ENCODE data around the gene SORL1.

Gene SORL1

DNA sequence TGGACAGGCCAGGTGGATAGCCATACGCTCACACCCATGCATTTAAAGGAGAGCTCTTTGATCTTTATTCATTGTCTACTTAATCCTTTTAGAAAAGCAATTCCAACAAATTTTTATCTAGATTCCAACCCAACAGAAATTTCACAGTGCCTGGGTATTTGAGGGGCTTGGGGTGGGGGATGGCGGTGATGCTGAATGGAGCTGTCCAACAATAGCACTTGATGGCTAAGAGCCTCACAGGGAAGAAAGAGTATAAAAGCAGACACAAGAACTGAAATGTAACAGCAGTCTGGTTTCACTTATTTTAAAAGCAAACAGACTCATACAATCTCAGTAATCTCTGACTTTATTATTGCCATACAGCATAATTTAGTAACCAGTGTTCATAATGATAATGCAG lies 102.4 kb downstream of the SORL1 start:
- WGBS, 2 experiments (ENCODE audit: insufficient coverage in 2 of 2), result 83% methylated on average over 1 of the region's 2 CpGs; no CpG with 5 or more reads in 1 of the 2 experiments
- no peak overlapping the region for H3K27ac ChIP-seq (ENCODE audit: low read depth, low read length, severe bottlenecking)
- no peak overlapping the region for H3K4me3 ChIP-seq (ENCODE audit: extremely low read depth, insufficient read depth, low read length, poor library complexity, severe bottlenecking)
- H3K4me1 ChIP-seq (ENCODE audit: control insufficient read depth, insufficient read depth, low read length, poor library complexity, severe bottlenecking), result no peaks in the 10 kb centered on the region
- H3K36me3 ChIP-seq (ENCODE audit: control insufficient read depth, insufficient read depth, low read length), result peaks cover 31% of the 10 kb centered on the region
- no peaks in the 10 kb centered on the region for H3K9me3 ChIP-seq (ENCODE audit: control insufficient read depth, low read length)

DNA sequence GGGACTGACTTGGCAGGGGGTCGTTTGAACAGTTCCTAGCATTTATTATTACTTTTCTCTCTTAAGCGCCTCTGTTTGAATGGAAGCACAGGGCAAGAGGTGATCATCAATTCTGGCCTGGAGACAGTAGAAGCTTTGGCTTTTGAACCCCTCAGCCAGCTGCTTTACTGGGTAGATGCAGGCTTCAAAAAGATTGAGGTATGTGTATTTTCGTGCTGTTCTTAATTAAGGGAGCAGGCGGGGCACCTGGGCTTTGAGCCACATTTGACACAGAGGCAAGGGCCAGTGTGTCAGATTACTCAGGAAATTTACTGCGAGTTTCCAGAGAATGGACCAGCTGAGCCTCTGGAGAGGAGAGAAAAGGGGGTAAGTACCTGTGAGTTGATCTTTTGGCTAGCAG lies 103.0 kb downstream of the SORL1 start:
- peaks cover 28% of the 10 kb centered on the region for H3K36me3 ChIP-seq (ENCODE audit: control insufficient read depth, insufficient read depth, low read length)
- H3K9me3 ChIP-seq (ENCODE audit: control insufficient read depth, low read length), result no peaks in the 10 kb centered on the region
- H3K27ac ChIP-seq (ENCODE audit: low read depth, low read length, severe bottlenecking), result no peak overlapping the region
- WGBS, 2 experiments (ENCODE audit: insufficient coverage in 2 of 2), result 88% methylated on average over 2 to 3 of the region's 5 CpGs
- no peaks in the 10 kb centered on the region for H3K4me1 ChIP-seq (ENCODE audit: control insufficient read depth, insufficient read depth, low read length, poor library complexity, severe bottlenecking)
- no peak overlapping the region for H3K4me3 ChIP-seq (ENCODE audit: extremely low read depth, insufficient read depth, low read length, poor library complexity, severe bottlenecking)

DNA sequence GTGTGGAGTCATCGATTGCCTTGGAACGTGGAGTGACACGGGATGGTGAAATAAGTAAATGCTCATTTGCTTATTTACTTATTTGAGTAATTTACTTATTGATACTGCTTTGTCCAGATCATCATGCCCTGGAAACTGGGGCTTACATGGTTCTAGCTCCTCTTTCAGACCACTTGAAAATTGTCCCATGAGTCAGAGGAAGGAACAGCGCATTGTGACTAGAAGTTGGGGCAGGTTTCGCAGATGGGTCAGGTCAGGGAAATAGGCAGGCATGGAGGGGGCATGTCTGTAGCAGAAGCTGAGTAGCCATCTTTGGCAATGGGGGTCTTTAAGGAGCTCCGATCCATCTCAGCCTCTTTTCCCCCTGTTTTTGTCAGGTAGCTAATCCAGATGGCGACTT lies 104.8 kb downstream of the SORL1 start:
- WGBS, 2 experiments (ENCODE audit: insufficient coverage in 2 of 2), result 92 to 100% methylated on average over 3 to 5 of the region's 7 CpGs
- no peak overlapping the region for H3K4me3 ChIP-seq (ENCODE audit: extremely low read depth, insufficient read depth, low read length, poor library complexity, severe bottlenecking)
- H3K27ac ChIP-seq (ENCODE audit: low read depth, low read length, severe bottlenecking), result no peak overlapping the region
- H3K9me3 ChIP-seq (ENCODE audit: control insufficient read depth, low read length), result no peaks in the 10 kb centered on the region
- peaks cover 22% of the 10 kb centered on the region for H3K36me3 ChIP-seq (ENCODE audit: control insufficient read depth, insufficient read depth, low read length)
- H3K4me1 ChIP-seq (ENCODE audit: control insufficient read depth, insufficient read depth, low read length, poor library complexity, severe bottlenecking), result no peaks in the 10 kb centered on the region

DNA sequence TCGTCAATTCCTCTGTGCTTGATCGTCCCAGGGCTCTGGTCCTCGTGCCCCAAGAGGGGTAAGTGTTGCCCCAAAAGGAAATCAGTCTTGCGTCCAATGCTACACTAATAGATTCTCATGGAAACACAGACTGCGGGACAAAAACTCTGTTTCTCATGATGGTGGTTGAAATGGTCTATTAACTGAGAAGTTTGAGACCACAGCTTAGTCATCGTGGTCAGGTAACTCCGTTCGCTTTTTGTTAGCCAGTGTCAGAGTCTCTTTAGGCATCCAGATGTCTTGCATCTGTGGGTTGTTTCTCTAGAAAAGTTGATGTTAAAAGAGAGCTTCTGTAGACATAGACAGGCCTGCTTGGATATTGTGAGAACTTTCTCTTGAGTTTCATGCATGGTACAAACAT lies 105.2 kb downstream of the SORL1 start:
- Histone ChIP-seq H3K9me3 (ENCODE audit: control insufficient read depth, low read length) (no peaks in the 10 kb centered on the region), H3K4me3 (ENCODE audit: extremely low read depth, insufficient read depth, low read length, poor library complexity, severe bottlenecking) (no peak overlapping the region), H3K4me1 (ENCODE audit: control insufficient read depth, insufficient read depth, low read length, poor library complexity, severe bottlenecking) (no peaks in the 10 kb centered on the region), H3K27ac (ENCODE audit: low read depth, low read length, severe bottlenecking) (no peak overlapping the region), H3K36me3 (ENCODE audit: control insufficient read depth, insufficient read depth, low read length) (peaks cover 22% of the 10 kb centered on the region)
- 93 to 97% methylated on average over 5 to 7 of the region's 8 CpGs for WGBS, 2 experiments (ENCODE audit: insufficient coverage in 2 of 2)

DNA sequence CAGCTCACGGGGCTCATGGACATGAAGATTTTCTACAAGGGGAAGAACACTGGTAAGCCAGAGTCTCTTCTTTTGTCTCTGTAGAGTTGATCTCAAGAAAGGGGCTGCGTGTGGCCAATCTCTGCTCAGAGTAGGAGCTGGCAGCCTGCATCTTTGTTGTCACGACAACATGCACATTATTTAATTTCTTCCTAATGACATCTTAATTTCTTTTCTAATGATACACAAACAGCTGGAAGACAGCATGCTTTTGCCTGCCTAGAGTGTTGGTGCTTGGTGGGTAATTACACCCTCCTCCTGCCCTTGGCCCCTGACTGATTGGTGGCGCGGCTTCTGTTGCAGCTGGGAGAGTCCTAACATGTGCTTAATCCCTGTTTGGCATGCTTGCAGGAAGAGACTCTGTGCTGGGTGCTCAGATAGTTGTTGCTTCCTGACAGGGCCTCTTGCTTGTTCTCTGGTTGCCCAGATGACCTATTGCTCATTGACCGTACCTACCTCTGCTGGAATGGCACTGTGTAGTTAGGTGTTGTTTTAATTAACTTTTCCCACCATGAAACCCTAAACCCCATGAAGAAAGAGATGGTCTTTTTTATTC lies 107.6 kb downstream of the SORL1 start:
- Histone ChIP-seq H3K27ac (ENCODE audit: low read depth, low read length, severe bottlenecking) (no peak overlapping the region), H3K4me3 (ENCODE audit: extremely low read depth, insufficient read depth, low read length, poor library complexity, severe bottlenecking) (no peak overlapping the region), H3K4me1 (ENCODE audit: control insufficient read depth, insufficient read depth, low read length, poor library complexity, severe bottlenecking) (peaks cover 7% of the 10 kb centered on the region), H3K9me3 (ENCODE audit: control insufficient read depth, low read length) (no peaks in the 10 kb centered on the region), H3K36me3 (ENCODE audit: control insufficient read depth, insufficient read depth, low read length) (peaks cover 22% of the 10 kb centered on the region)
- WGBS, 2 experiments (ENCODE audit: insufficient coverage in 2 of 2), result 97 to 100% methylated on average over 4 of the region's 6 CpGs

DNA sequence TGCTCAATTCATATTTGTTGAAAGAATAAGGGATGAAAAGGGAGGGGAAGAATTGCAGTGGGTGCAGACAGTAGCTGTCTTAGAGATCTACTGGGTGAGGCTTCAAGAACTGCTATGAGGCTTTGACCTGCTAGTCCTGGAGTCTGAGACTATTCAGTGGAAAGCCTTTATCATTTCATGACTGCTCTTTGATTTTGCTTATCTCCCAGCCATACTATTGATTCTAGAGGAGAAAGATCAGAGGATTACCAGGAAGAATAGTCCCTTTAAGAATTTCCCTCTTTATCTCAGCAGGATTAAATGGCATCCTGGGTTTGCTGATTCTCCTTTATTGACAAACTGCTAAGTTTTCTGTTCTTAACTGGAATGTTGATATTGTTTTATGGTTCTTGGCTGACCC lies 108.1 kb downstream of the SORL1 start:
- H3K36me3 ChIP-seq (ENCODE audit: control insufficient read depth, insufficient read depth, low read length), result peaks cover 20% of the 10 kb centered on the region
- peaks cover 7% of the 10 kb centered on the region for H3K4me1 ChIP-seq (ENCODE audit: control insufficient read depth, insufficient read depth, low read length, poor library complexity, severe bottlenecking)
- no peak overlapping the region for H3K4me3 ChIP-seq (ENCODE audit: extremely low read depth, insufficient read depth, low read length, poor library complexity, severe bottlenecking)
- H3K27ac ChIP-seq (ENCODE audit: low read depth, low read length, severe bottlenecking), result no peak overlapping the region
- H3K9me3 ChIP-seq (ENCODE audit: control insufficient read depth, low read length), result no peaks in the 10 kb centered on the region

DNA sequence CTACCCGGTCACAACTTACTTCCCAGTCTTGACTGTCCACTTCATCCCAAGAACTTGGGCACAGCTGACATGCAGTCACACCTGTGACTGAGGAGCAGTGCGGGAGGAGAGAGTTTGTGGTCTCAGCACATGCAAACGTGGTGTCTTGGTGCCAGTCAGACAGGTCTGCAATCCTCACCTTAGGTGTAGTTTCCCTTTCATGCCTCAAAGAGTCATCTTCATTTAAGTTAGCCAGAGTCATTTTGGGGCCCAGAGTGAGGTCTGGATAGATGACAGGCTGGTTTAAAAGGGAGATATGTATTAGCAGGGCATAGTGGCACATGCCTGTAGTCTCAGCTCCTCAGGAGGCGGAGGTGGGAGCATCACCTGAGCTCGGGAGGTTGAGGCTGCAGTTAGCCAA lies 109.1 kb downstream of the SORL1 start:
- H3K4me1 ChIP-seq (ENCODE audit: control insufficient read depth, insufficient read depth, low read length, poor library complexity, severe bottlenecking), result peaks cover 7% of the 10 kb centered on the region
- H3K27ac ChIP-seq (ENCODE audit: low read depth, low read length, severe bottlenecking), result no peak overlapping the region
- peaks cover 20% of the 10 kb centered on the region for H3K36me3 ChIP-seq (ENCODE audit: control insufficient read depth, insufficient read depth, low read length)
- H3K9me3 ChIP-seq (ENCODE audit: control insufficient read depth, low read length), result no peaks in the 10 kb centered on the region
- WGBS, 2 experiments (ENCODE audit: insufficient coverage in 2 of 2), result 89 to 97% methylated on average over 4 to 5 of the region's 5 CpGs
- no peak overlapping the region for H3K4me3 ChIP-seq (ENCODE audit: extremely low read depth, insufficient read depth, low read length, poor library complexity, severe bottlenecking)

DNA sequence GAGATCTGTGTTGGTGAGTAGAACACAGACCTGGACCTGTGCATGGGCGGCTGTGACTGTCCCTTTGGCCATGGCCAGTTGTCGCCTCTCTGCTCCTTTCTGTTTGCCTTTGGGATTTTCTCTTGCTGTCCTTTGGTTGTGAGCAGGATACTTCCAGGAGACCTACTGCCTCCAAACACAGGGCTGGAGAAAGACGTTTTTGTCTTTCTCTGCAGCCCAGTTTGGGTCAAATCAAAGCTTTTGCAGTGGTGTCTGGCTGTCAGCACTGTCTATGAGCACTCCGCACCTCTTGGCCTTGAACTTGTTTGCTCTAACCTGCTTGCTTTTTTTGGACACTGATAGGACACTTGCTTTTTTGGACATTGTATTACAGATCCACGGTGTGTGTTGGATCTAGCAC lies 109.6 kb downstream of the SORL1 start:
- WGBS, 2 experiments (ENCODE audit: insufficient coverage in 2 of 2), result 88 to 93% methylated on average over 4 to 5 of the region's 5 CpGs
- Histone ChIP-seq H3K36me3 (ENCODE audit: control insufficient read depth, insufficient read depth, low read length) (peaks cover 20% of the 10 kb centered on the region), H3K4me1 (ENCODE audit: control insufficient read depth, insufficient read depth, low read length, poor library complexity, severe bottlenecking) (peaks cover 7% of the 10 kb centered on the region), H3K27ac (ENCODE audit: low read depth, low read length, severe bottlenecking) (no peak overlapping the region), H3K4me3 (ENCODE audit: extremely low read depth, insufficient read depth, low read length, poor library complexity, severe bottlenecking) (no peak overlapping the region), H3K9me3 (ENCODE audit: control insufficient read depth, low read length) (no peaks in the 10 kb centered on the region)

DNA sequence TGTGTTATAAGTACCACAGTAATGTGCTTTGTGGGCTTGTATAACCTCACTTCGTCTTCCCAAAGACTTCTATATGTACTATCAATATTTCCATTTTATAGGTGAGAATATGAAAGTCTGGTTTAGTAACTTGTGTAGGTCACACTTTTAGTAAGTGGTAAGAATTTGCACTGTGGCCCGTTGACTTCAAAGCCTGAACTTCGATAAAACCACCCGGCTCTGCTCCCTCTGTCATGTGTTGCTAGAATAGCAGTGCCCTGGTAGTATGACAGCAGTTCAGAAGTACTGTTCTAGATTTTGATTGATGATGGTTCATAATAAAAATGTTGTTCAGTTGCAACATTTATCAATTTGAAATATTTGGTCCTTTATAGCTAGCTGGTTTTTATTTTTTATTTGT lies 110.9 kb downstream of the SORL1 start:
- Histone ChIP-seq H3K9me3 (ENCODE audit: control insufficient read depth, low read length) (no peaks in the 10 kb centered on the region), H3K4me1 (ENCODE audit: control insufficient read depth, insufficient read depth, low read length, poor library complexity, severe bottlenecking) (peaks cover 7% of the 10 kb centered on the region), H3K4me3 (ENCODE audit: extremely low read depth, insufficient read depth, low read length, poor library complexity, severe bottlenecking) (no peak overlapping the region), H3K36me3 (ENCODE audit: control insufficient read depth, insufficient read depth, low read length) (peaks cover 25% of the 10 kb centered on the region), H3K27ac (ENCODE audit: low read depth, low read length, severe bottlenecking) (no peak overlapping the region)
- WGBS, 2 experiments (ENCODE audit: insufficient coverage in 2 of 2), result 86 to 92% methylated on average over 2 to 3 of the region's 4 CpGs

DNA sequence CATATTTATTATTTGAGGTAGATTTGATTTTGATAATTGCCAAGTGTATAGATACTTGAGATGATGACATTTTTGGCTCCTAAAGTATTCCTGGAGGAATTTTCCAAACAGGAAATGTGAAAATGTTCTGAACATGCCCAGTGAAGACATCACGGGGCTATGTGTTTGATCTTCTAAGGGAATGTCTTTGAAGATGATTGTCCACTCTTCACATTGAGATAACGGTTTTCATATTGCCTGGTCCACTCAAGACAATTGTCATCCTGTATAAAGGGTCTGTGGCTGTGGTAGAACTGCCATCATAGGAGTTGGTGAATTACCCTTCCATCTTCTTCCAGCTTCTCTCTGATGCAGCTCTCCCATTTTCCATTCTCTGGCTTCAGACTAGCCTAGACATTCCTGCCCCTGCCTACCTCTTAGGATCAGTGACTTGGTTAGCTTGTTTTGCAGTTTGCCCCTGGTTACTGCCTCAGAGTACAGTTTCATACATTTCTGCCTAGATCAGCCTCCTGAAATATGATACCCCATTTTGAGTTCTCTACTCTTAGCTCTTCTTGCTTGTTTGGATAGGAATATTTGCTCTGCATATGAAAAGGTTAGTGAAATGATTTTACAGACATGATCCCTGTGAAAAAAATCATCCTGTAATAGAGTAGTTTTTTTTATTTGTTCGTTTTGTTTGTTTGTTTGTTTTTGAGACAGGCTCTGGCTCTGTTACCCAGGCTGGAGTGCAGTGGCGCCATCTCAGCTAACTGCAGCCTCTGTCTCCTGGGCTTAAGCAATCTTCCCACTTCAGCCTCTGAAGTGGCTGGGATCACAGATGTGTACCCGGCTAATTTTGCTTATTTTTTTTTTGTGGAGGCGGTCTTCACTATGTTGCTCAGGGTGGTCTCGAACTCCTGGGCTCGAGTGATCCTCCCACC lies 112.0 kb downstream of the SORL1 start:
- Histone ChIP-seq H3K4me1 (ENCODE audit: control insufficient read depth, insufficient read depth, low read length, poor library complexity, severe bottlenecking) (peaks cover 7% of the 10 kb centered on the region), H3K4me3 (ENCODE audit: extremely low read depth, insufficient read depth, low read length, poor library complexity, severe bottlenecking) (no peak overlapping the region), H3K9me3 (ENCODE audit: control insufficient read depth, low read length) (no peaks in the 10 kb centered on the region), H3K36me3 (ENCODE audit: control insufficient read depth, insufficient read depth, low read length) (peaks cover 21% of the 10 kb centered on the region), H3K27ac (ENCODE audit: low read depth, low read length, severe bottlenecking) (no peak overlapping the region)
- 94 to 97% methylated on average over 5 of the region's 8 CpGs for WGBS, 2 experiments (ENCODE audit: insufficient coverage in 2 of 2)

Data from mesodermal cell (in vitro differentiated cells).